GM12878 (cell line): ENCODE measurements around the gene LAMA2. TPM values are rescaled to one million over a fixed set of nuclear protein-coding genes. Genes with fewer than 3 reads are reported as not detected.

Experiments used
- ATAC-seq: fragments of 200-7000 bp; cut with Tn5 transposase; 3 replicates; pipeline ENCODE4 v1.9.1; 2020; ENCODE audit warnings: mild to moderate bottlenecking, moderate library complexity
- BruUV-seq: library from RNA; stranded (reverse); fragments of 400-500 nt; replicated peaks from 2 replicates; lab custom pipeline; 2021; lab: Mats Ljungman, UMichigan
- CTCF ChIA-PET: fragments of 300-600 bp; sonication (Branson Sonifier 250); formaldehyde crosslinking; extraction: SDS; loops from one replicate; lab custom pipeline; 2021; ENCODE audit warnings: inconsistent platforms; lab: Yijun Ruan, JAX
- POLR2A ChIA-PET: fragments of 350-600 bp; formaldehyde crosslinking; extraction: SDS; loops from one replicate; lab custom pipeline; 2021; ENCODE audit warnings: inconsistent platforms; lab: Charles Lee
- RAD21 ChIA-PET: fragments of 300-600 bp; sonication (Branson Sonifier 250); formaldehyde crosslinking; loops from one replicate; lab custom pipeline; 2023; ENCODE audit warnings: antibody characterized with exemption; ENCODE audit not compliant: unreplicated experiment; lab: Charles Lee
- SMC1A ChIA-PET: fragments of 300-600 bp; sonication (Branson Sonifier 250); formaldehyde crosslinking; loops from one replicate; lab custom pipeline; 2023; ENCODE audit not compliant: unreplicated experiment, uncharacterized antibody; lab: Charles Lee
- DNase-seq: peaks from one replicate; pipeline ENCODE4 v3.0.0-alpha.2; 2011; ENCODE audit warnings: low read depth, low spot score
- FAIRE-seq: peaks from 3 replicates; lab custom pipeline; 2011; peaks lifted over from hg19 to GRCh38; lab: Jason Lieb, UNC
- H2AFZ ChIP-seq: 2 replicates; pipeline ENCODE4 v1.6.0; 2011; ENCODE audit warnings: low read depth, low read length, control low read depth; ENCODE audit not compliant: control insufficient read depth
- H3K27ac ChIP-seq: 2 replicates; pipeline ENCODE4 v1.5.1; 2011; ENCODE audit warnings: control low read depth; ENCODE audit not compliant: control insufficient read depth, insufficient read depth
- H3K27me3 ChIP-seq, 2 experiments: replicated peaks in 1 of 2; 2 replicates each; pipeline versions ENCODE4 v1.6.0 to v1.6.1; 2011; ENCODE audit warnings: low read length in 1 of 2; ENCODE audit not compliant: control insufficient read depth in 2 of 2, insufficient read depth in 2 of 2
- H3K36me3 ChIP-seq, 2 experiments: 2 replicates each; pipeline ENCODE4 v1.5.1; 2011; ENCODE audit warnings: low read length in 1 of 2; ENCODE audit not compliant: control insufficient read depth in 2 of 2, insufficient read depth in 2 of 2
- H3K4me1 ChIP-seq: 2 replicates; pipeline ENCODE4 v1.6.1; 2011; ENCODE audit warnings: mild to moderate bottlenecking, low read length, moderate library complexity, mixed read lengths; ENCODE audit not compliant: control insufficient read depth, insufficient read depth
- H3K4me2 ChIP-seq: 2 replicates; pipeline ENCODE4 v1.6.0; 2011; ENCODE audit warnings: control low read depth; ENCODE audit not compliant: control insufficient read depth, insufficient read depth
- H3K4me3 ChIP-seq: fragments of 200-600 bp; sonication (generic); 2 replicates; pipeline ENCODE4 v1.5.1; 2016
- H3K79me2 ChIP-seq: 2 replicates; pipeline ENCODE4 v1.6.0; 2011; ENCODE audit warnings: low read length; ENCODE audit not compliant: control insufficient read depth, insufficient read depth
- H3K9ac ChIP-seq: 2 replicates; pipeline ENCODE4 v1.8.0; 2011; ENCODE audit warnings: low read length, control low read depth, mixed read lengths; ENCODE audit not compliant: control insufficient read depth, insufficient read depth
- H3K9me3 ChIP-seq: replicated peaks from 3 replicates; pipeline ENCODE4 v1.5.1; 2011; ENCODE audit warnings: mild to moderate bottlenecking, low read length; ENCODE audit not compliant: control insufficient read depth, insufficient read depth
- H4K20me1 ChIP-seq: 2 replicates; pipeline ENCODE4 v1.6.0; 2011; ENCODE audit not compliant: control insufficient read depth, insufficient read depth
- CBFB ChIP-seq: IDR thresholded peaks from 2 replicates; pipeline ENCODE4 v1.6.1; 2016; ENCODE audit warnings: antibody characterized with exemption, low read depth
- RELA ChIP-seq: fragments of 450-650 bp; IDR thresholded peaks from 2 replicates; pipeline ENCODE4 v1.8.0; 2014; ENCODE audit warnings: borderline replicate concordance; ENCODE audit not compliant: partially characterized antibody
- SP1 ChIP-seq: IDR thresholded peaks from one replicate; pipeline ENCODE4 v1.6.1; 2011; ENCODE audit warnings: low read depth, low read length
- WGBS: methylation state at CpG from one replicate; pipeline ENCODE4 v1.1.6; 2016; ENCODE audit warnings: low lambda C conversion rate; ENCODE audit not compliant: insufficient replicate concordance, insufficient coverage; ENCODE audit errors: missing lambda C conversion rate; 5-methylcytosine and 5-hydroxymethylcytosine counted together
- in situ Hi-C: fragments of 300-500 bp; cut with MboI; formaldehyde crosslinking; loops from 9 replicates; pipeline ENCODE4 v1.14.3; 2018; ENCODE audit warnings: mixed read lengths
- intact Hi-C: fragments of 100-400 bp; cut with micrococcal nuclease; formaldehyde crosslinking; loops from one replicate; pipeline ENCODE4 v1.14.2; 2022; ENCODE audit not compliant: unreplicated experiment
- polyA plus RNA-seq, 11 experiments: library from polyadenylated mRNA; depleted of rRNA in 4 of 11; unstranded in 6 of 11; stranded (reverse) in 5 of 11; fragments of >200 nt; fragmentation: Nextera tagmentation in 4 of 11; fragmentation: Illumina TruSeq in 1 of 11; extraction: Ambion mirVana in 4 of 11; extraction: Trizol in 1 of 11; gene quantifications; 1 replicate in 1 of 11; 2 replicates in 10 of 11; pipeline versions ENCODE4 v1.2.1 to v1.2.3, GENCODE V29; 2011 to 2016; ENCODE audit warnings: inconsistent platforms in 2 of 11, missing spikeins in 2 of 11, low read depth in 1 of 11
- total RNA-seq, 4 experiments: library from RNA; depleted of rRNA in 3 of 4; stranded (reverse); fragments of >200 nt in 3 of 4; fragmentation: Illumina TruSeq in 1 of 4; extraction: Trizol in 1 of 4; gene quantifications; 2 replicates each; pipeline versions ENCODE4 v1.2.1 to v1.2.3, GENCODE V29; 2013 to 2021
- TF ChIP-seq, protein P1 (sequence below): IDR thresholded peaks from 2 replicates; pipeline ENCODE4 v1.6.1; 2012; ENCODE audit warnings: low read length, inconsistent platforms
- TF ChIP-seq, protein P2 (sequence below): fragments of 450-650 bp; IDR thresholded peaks from 2 replicates; pipeline ENCODE4 v1.6.1; 2017; ENCODE audit warnings: antibody characterized with exemption, mild to moderate bottlenecking, moderate library complexity

LAMA2 gene
- total and polyA plus RNA-seq, 10 of the 15 experiments (the other 5 are each of a cell fraction or from before 2014, with no cell fraction given) = 0.04 to 2.0 (median 0.37) TPM; not detected in 1

DNA sequence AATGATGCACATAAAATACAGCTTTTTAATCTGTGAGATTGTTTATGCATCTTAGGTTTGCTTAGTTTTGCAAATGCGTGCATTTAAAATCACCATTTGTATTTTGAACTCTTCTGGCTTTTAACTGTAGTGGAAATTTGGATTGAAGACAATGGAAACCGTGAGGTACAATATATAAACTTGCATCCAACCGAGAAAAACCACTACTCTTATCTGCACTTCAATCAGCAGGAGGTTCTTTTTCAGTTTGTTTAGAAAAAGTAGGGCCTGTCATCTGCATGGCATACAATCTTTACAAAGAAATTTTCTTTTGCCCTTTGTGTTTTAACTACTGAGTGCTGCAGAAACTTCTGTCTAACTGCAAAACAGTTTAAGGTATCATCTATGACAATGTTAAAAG lies 132.8 kb downstream of the LAMA2 start:
- Histone ChIP-seq H3K36me3 (no peaks in the 10 kb centered on the region), H3K27me3 (no peaks in the 10 kb centered on the region), H2AFZ (no peak overlapping the region), H3K27ac (no peak overlapping the region), H3K79me2 (no peaks in the 10 kb centered on the region), H3K9ac (no peak overlapping the region), H4K20me1 (no peaks in the 10 kb centered on the region), H3K4me3 (no peak overlapping the region), H3K4me1 (no peaks in the 10 kb centered on the region), H3K9me3 (no peaks in the 10 kb centered on the region), H3K4me2 (no peak overlapping the region)
- BruUV-seq = no TSS peak
- WGBS = 0% methylated on average over 3 of the region's 3 CpGs
- FAIRE-seq = no peak
- in situ Hi-C loops (no loop called here), intact Hi-C loops (no loop called here)
- CTCF ChIA-PET = no interaction called here
- RAD21 ChIA-PET = no interaction called here
- no peak for DNase-seq
- TF ChIP-seq RELA = no peak
- TF ChIP-seq SP1 = no peak
- TF ChIP-seq, protein P1, sequence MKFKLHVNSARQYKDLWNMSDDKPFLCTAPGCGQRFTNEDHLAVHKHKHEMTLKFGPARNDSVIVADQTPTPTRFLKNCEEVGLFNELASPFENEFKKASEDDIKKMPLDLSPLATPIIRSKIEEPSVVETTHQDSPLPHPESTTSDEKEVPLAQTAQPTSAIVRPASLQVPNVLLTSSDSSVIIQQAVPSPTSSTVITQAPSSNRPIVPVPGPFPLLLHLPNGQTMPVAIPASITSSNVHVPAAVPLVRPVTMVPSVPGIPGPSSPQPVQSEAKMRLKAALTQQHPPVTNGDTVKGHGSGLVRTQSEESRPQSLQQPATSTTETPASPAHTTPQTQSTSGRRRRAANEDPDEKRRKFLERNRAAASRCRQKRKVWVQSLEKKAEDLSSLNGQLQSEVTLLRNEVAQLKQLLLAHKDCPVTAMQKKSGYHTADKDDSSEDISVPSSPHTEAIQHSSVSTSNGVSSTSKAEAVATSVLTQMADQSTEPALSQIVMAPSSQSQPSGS = no peak
- TF ChIP-seq CBFB = no peak
- TF ChIP-seq, protein P2, sequence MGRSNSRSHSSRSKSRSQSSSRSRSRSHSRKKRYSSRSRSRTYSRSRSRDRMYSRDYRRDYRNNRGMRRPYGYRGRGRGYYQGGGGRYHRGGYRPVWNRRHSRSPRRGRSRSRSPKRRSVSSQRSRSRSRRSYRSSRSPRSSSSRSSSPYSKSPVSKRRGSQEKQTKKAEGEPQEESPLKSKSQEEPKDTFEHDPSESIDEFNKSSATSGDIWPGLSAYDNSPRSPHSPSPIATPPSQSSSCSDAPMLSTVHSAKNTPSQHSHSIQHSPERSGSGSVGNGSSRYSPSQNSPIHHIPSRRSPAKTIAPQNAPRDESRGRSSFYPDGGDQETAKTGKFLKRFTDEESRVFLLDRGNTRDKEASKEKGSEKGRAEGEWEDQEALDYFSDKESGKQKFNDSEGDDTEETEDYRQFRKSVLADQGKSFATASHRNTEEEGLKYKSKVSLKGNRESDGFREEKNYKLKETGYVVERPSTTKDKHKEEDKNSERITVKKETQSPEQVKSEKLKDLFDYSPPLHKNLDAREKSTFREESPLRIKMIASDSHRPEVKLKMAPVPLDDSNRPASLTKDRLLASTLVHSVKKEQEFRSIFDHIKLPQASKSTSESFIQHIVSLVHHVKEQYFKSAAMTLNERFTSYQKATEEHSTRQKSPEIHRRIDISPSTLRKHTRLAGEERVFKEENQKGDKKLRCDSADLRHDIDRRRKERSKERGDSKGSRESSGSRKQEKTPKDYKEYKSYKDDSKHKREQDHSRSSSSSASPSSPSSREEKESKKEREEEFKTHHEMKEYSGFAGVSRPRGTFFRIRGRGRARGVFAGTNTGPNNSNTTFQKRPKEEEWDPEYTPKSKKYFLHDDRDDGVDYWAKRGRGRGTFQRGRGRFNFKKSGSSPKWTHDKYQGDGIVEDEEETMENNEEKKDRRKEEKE = no peak
- ATAC-seq = no peak
- POLR2A ChIA-PET = no interaction called here
- SMC1A ChIA-PET = no interaction called here
